Measurements from ENCODE around the gene NKX1-1. TPM values are rescaled to one million over a fixed set of nuclear protein-coding genes. Genes with fewer than 3 reads are reported as not detected.
A peak's percentile ranks its signal among the peaks of the same experiment; 100 is the strongest.

Gene NKX1-1
- total RNA-seq, 6 donors from 2014 or later = not detected

DNA sequence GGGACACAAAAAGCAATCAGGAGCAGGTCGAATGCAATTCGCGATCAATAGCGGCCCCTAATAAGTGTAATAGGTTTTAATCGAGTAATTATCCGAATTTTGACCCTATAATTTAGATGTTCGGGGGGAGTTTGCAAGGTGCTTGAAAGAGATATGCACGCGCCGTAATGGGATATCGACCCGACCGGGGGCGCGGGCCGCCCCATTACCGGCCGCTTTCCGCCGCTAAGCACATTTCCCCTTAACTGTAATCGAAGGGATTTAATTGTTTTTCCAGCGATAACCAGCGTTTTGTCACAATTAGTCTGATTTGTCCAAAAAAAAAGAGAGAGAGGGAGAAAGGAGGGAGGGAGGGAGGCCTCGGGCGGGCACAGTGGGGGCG is 997 bp downstream of the NKX1-1 start:
- Histone ChIP-seq H3K4me3 (no peak overlapping the region), H3K4me1 (peaks cover 8 to 67% (median 26%) of the 10 kb centered on the region in 4 donors), H3K36me3 (no peaks in the 10 kb centered on the region), H3K27me3 (peaks cover 3 to 97% (median 54%) of the 10 kb centered on the region in 4 donors), H3K9me3 (no peaks in the 10 kb centered on the region), H3K27ac (no peak overlapping the region)
- 9 to 10% methylated on average over 23 to 26 of the region's 26 CpGs for WGBS, 2 donors
- TF ChIP-seq POLR2AphosphoS5 (IDR thresholded peaks at IDR 0.05) (no peak), EP300 (IDR thresholded peaks at IDR 0.05) (no peak), POLR2A (IDR thresholded peaks at IDR 0.05) (no peak)
- TF ChIP-seq, protein P1, sequence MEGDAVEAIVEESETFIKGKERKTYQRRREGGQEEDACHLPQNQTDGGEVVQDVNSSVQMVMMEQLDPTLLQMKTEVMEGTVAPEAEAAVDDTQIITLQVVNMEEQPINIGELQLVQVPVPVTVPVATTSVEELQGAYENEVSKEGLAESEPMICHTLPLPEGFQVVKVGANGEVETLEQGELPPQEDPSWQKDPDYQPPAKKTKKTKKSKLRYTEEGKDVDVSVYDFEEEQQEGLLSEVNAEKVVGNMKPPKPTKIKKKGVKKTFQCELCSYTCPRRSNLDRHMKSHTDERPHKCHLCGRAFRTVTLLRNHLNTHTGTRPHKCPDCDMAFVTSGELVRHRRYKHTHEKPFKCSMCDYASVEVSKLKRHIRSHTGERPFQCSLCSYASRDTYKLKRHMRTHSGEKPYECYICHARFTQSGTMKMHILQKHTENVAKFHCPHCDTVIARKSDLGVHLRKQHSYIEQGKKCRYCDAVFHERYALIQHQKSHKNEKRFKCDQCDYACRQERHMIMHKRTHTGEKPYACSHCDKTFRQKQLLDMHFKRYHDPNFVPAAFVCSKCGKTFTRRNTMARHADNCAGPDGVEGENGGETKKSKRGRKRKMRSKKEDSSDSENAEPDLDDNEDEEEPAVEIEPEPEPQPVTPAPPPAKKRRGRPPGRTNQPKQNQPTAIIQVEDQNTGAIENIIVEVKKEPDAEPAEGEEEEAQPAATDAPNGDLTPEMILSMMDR (IDR thresholded peaks at IDR 0.05) = no peak
- DNase-seq (peak in 1 of 2 donors; percentile 62), ATAC-seq (ENCODE audit: low FRiP score in 2 of 2) (no peak)

DNA sequence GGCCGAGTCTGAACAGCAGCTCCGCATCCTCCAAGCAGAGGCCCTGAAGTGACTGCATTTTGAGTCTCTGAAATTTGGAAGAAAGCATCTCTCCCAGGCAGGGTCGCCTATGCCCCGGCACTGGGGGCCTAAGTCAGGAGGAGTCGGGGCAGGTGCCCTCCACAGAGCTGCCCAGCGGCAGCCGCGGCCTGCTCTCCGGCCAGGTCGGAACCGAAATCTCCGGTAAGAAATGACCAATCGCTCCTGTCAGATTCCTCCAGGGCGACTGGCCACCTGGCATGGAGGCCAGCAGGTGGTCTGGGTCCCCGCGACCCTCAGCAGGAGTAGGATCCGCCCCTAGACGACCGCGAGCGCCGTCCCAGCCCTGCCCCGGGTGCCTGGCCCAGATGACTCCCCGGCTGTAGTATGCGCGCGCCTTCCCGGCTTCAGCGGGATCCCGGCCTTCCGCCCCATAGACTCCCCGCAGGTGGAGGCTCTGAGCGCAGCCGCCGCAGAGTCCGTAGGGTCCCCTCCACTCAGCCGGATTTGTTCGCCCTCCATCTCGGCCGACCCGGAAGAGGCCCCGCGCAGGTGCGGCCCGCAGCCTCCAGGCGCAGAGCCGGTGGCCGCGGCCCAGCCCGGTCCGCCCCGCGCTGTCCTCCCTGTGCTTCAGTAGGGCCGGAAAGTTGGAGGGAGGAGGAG is 1.5 kb downstream of the NKX1-1 start:
- no peak overlapping the region for H3K27ac ChIP-seq
- H3K4me3 ChIP-seq = no peak overlapping the region
- TF ChIP-seq, protein P1 (IDR thresholded peaks at IDR 0.05) = no peak
- no peak for TF ChIP-seq POLR2AphosphoS5 (IDR thresholded peaks at IDR 0.05)
- no peak for TF ChIP-seq POLR2A (IDR thresholded peaks at IDR 0.05)
- no peak for TF ChIP-seq EP300 (IDR thresholded peaks at IDR 0.05)
- 5% methylated on average over 16 to 42 of the region's 54 CpGs for WGBS, 2 donors
- H3K27me3 ChIP-seq = peaks cover 3 to 93% (median 53%) of the 10 kb centered on the region in 4 donors
- H3K9me3 ChIP-seq = no peaks in the 10 kb centered on the region
- H3K36me3 ChIP-seq = no peaks in the 10 kb centered on the region
- peaks cover 8 to 67% (median 26%) of the 10 kb centered on the region in 4 donors for H3K4me1 ChIP-seq
- DNase-seq = peak in 1 of 2 donors; percentile 66
- no peak for ATAC-seq (ENCODE audit: low FRiP score in 2 of 2)

DNA sequence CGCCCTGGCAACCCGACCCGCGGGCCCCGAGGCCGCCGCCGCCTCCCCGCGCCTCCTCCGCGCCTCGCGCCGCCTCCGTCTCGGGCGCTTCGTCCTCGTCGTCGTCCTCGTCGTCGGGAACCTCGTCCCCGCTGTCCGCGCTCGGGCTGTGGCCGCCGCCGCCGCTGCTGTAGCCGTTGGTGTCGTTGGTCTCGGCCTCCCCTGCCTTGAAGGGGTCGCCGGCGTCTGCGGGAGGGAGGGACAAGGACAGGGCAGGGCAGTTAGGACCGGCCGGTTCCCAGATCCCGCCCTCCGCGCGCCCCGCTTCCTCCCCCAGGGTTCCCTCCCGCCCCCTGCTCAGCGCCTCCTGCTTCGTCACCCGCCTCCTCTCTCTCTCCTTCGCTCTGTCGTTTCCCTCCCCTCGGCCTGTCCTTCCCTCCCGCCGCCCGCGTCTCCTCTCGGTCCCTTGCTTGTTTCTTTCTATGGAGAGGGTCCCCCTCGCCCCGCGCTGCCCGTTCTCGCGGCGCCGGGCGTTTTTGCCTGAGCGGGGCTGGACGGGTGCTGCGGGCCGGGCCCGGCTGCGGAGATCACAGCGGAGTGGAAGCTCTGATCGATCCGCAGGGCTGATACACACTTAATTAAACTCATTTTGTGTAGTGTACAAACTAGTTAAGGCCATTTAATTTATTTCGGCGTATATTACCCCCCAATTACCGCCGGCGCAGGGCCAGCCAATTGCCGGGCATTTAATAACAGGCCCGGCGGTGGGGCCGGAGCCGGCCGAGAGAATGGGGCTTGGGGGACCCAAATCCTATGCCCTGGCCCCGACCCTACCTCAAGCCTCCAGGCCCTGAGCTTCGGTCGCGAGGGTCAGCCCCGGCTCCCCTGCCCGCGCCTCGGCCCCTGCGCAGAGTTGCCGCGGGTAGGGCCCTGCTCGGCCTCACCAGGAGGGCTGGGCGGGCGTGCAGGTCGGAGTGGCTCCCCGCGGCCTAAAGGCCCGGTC is 2.4 kb downstream of the NKX1-1 start:
- WGBS, 2 donors = 4 to 5% methylated on average over 42 to 57 of the region's 107 CpGs
- peak in 1 of 2 donors; percentile 78 for DNase-seq
- peaks cover 3 to 84% (median 49%) of the 10 kb centered on the region in 4 donors for H3K27me3 ChIP-seq

DNA sequence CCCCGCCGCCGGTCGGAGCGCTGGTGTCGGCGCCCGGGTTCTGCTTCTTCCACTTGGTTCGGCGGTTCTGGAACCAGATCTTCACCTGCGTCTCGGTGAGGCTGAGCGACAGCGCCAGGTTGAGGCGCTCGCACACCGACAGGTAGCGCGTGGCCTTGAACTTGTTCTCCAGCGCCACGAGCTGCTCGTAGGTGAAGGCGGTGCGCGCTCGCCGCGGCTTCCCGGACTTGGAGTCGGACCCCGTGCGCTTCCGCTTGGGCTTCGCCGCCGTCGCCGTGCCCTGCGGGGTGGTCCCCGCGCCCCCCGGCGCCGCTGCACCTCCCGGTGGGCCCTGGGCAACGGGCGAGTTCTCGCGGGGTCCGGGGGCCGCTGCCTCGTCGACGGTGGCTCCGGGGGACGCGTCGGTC is 3.1 kb downstream of the NKX1-1 start:
- no peaks in the 10 kb centered on the region for H3K9me3 ChIP-seq
- H3K4me3 ChIP-seq = peak overlapping the region in 2 of 4 donors; percentile 14 to 29
- H3K27me3 ChIP-seq = peaks cover 3 to 77% (median 47%) of the 10 kb centered on the region in 4 donors
- no peak overlapping the region for H3K27ac ChIP-seq
- ATAC-seq (ENCODE audit: low FRiP score in 2 of 2) (no peak), DNase-seq (peak in 1 of 2 donors; percentile 82)
- no peak for TF ChIP-seq POLR2A (IDR thresholded peaks at IDR 0.05)
- TF ChIP-seq, protein P1 (IDR thresholded peaks at IDR 0.05) = no peak
- 13% methylated on average over 21 of the region's 58 CpGs; no CpG with 5 or more reads in 1 of the 2 donors for WGBS, 2 donors
- peaks cover 8 to 63% (median 26%) of the 10 kb centered on the region in 4 donors for H3K4me1 ChIP-seq
- no peaks in the 10 kb centered on the region for H3K36me3 ChIP-seq

More for the DNA sequence above, 2.4 kb downstream of the NKX1-1 start:
- TF ChIP-seq EP300 (IDR thresholded peaks at IDR 0.05) (no peak), POLR2A (IDR thresholded peaks at IDR 0.05) (no peak), POLR2AphosphoS5 (IDR thresholded peaks at IDR 0.05) (no peak)
- TF ChIP-seq, protein P1 (IDR thresholded peaks at IDR 0.05) = no peak
- Histone ChIP-seq H3K4me3 (peak overlapping the region in 2 of 4 donors; percentile 14 to 29), H3K27ac (no peak overlapping the region), H3K4me1 (peaks cover 8 to 67% (median 26%) of the 10 kb centered on the region in 4 donors), H3K9me3 (no peaks in the 10 kb centered on the region), H3K36me3 (no peaks in the 10 kb centered on the region)
- ATAC-seq (ENCODE audit: low FRiP score in 2 of 2) = no peak
